HG02798 (cell line): ENCODE results near the gene ANKS3.

Experiments used
- ATAC-seq: cut with Tn5 transposase; IDR thresholded peaks from one replicate; pipeline ENCODE4 v1.9.1; 2021; ENCODE audit warnings: mild to moderate bottlenecking; ENCODE audit not compliant: unreplicated experiment, poor library complexity

ANKS3 gene

GRCh38 chr16:4687946-4688673 is 46.0 kb downstream of the ANKS3 start:
- ATAC-seq = no peak

- ATAC-seq = no peak
These were observed 46.7 kb downstream of the ANKS3 start for GRCh38 chr16:4687416-4687815.

DNA sequence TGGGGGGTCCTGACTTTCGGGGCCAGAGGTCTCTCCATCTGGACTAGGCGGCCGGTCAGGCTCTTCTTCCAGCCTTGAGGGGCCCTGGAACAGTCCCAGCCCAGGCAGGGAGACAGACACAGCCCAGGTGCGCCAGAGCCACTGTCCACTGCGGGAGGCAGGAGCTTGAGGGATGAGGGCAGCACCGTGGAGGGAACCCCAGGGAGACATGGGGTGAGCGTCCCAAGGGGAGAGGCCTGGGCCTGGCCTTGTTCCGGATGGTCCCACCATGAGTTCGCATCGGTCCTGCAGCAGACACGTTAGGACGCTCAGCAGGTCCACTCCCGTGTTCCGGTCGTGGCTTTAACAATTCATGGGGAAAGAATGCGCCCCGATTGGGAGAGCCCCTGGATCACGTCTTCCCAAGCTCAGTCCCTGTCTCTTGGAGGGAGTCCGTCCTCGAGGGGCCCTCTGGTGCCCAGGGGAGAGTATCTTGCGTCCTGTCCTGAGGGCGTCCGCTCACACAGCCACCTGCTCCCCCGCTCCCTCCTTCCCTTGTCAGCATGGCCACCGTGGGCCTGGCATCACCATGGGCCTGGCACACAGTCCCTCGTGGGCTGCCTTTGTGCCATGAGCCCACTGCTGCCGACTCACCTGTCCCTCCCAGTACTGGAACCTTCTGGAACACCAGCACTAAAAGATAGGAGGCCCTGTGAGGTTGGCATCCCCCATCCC is 47.4 kb downstream of the ANKS3 start:
- no peak for ATAC-seq

DNA sequence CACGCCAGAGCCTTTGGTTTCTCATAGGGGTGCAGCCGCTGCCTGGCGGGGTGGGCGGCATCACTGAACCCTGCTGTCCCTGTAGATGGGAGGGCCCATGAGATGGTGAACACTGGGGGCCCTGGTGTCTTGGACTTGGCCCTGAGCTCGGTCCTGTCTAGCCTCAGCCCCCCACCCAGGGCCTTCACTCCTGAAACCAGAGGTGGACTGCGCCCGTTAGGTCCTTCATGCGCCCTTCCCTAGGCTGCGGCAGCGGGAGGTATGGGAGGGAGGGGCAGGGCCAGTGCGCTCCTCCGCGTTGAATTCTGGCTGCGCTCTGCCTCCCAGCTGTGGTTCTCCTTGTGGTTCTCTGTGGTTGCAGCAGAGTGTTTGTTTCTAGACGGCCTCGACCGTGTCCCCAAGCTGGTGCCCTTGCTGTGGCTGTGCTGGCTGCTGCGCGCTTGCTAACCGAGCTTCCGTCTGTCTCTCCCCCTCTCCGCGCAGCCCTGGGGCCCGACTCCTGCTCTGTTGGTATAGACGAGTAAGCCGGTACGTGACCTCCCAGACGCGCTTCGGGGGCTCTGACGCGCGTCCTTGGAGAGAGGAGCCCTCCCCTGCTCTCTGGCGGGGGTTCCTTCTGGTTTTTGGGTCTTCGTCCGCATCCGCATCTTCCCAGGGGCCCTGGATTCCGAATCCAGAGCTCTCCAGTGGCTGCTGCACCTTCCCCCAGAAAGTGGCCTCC is 48.1 kb downstream of the ANKS3 start:
- no peak for ATAC-seq

DNA sequence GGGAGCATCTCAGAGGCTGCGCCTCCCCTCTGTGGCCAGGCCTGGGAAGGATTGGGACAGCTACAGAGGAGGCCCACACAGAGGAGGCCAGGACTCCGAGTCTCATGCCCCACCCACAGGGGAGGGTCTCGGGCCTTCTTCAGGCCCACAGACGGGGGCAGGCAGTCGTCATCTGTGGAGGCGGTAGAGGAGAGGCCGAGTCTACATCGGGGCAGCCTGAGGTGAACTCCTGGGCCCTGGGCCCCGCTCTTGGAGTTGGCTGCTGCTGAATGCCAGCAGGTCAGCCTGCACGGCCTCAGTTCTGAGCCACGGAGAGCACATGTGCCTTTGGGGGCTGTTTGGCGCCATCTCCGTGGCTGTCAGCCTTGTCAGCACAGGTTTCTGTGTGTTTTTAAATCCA is 48.8 kb downstream of the ANKS3 start:
- no peak for ATAC-seq

DNA sequence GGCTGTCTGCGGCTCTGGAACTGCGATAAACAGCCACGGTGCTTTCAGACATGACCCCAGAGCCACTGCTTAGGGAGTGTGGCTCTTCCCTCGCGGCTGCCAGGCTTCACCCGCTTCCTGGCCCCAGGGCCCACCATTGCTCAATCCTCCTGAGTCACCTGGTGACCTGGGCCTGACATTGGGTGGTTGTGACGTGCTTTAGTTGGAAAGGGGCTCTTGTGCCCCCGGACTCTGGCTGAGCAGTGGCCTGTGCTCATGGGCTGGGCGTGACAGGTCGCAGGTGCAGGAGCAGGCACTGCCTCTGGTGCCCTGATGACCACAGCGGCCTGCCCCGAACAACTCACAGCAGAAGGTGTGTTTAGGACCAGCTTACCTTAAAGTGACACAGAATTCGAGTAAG is 49.3 kb downstream of the ANKS3 start:
- no peak for ATAC-seq

DNA sequence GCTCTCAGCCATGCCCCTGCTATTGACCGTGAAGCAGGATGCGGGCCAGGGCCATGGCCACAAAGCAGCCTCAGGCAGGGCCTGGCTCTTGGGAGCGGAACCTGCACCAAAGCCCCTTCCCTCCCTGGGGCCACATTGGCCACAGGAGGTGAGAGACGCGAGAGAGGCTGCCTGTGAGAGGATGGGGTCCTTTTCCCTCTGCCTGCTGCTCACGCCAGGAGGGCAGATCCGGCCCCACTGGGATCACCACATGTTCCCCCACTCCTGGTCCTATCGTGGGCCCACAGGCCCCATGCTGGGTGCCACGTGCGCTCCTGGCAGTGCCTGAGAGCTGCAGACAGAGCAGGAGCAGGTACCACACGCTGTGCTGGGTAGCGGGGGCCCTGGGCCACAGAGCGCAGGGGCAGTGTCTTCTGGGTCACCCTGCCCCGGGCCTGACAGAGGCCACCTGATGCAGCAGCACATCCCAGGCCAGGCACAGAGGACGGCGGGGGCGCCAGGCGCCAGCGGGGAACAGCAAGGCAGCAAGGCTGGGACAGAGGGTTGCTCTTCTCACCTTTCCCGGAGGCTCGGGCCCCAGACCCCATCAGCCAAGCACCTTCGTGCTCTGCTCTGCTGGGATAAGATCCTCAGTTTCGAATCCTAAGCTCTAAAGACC is 49.9 kb downstream of the ANKS3 start:
- ATAC-seq = no peak

- no peak for ATAC-seq
These were observed 50.6 kb downstream of the ANKS3 start for GRCh38 chr16:4683255-4684057.

GRCh38 chr16:4682616-4683254 is 51.3 kb downstream of the ANKS3 start:
- no peak for ATAC-seq

DNA sequence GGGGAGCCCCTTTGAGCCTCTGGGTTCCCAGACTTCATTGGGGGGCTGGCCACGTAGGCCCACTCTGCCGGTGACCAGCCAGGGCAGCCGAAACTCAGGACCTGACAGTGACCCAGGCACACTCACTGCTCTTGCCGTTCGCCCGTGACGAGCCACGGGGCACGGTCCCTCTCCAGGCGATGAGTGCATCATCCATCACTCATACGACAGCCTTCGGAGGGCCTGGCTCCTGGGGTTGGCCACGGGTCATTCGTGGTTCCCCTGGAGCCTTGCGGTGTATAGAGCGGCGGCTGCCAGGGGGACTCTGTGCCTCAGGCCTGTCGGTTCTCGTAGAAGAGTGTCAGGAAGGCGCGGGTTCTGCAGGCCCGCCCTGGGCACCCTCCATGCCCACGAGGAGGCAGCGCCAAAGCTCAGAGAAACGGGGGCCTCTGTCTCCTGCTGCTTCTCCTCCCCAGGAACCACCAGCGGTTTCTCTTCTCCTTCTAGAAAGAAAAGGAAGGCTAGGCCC is 51.9 kb downstream of the ANKS3 start:
- ATAC-seq = no peak

- no peak for ATAC-seq
These were observed 52.5 kb downstream of the ANKS3 start for GRCh38 chr16:4681471-4682083.

- no peak for ATAC-seq
These were observed 53.2 kb downstream of the ANKS3 start for GRCh38 chr16:4680673-4681470.

GRCh38 chr16:4679850-4680636 is 54.0 kb downstream of the ANKS3 start:
- ATAC-seq = no peak

DNA sequence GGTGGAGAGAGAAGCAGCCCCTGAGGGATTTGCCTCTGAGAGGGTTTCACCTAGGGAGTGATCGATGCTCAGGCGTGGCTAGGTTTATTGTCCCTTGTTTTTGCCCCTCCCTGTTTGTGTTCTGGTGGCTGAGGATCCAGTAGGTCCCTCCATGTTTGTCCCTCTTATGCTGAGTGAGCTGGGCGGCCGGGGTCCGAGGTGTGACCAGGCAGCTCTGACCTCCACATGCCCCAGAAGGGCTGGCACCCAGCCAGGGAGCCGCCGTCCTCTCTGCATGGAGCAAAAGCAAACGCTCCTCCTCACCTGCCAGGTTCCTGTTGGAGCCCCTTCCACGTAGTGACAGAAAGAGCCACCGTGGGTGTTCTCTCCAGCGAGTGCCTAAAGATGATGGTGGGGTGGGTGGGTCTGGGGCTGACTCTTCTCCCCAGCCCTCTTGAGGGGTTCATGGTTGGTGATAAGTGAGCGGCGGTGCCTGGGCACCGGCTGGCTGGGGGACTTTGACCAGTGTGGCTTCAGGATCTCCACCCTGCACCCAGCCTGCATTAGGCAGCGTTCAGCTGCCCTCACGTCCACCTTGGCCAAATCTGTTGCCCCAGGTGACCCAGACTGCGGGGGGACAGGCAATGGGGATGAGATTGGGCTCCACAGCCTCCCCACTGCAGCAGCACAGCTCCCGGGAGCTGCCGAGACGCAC is 54.8 kb downstream of the ANKS3 start:
- no peak for ATAC-seq

DNA sequence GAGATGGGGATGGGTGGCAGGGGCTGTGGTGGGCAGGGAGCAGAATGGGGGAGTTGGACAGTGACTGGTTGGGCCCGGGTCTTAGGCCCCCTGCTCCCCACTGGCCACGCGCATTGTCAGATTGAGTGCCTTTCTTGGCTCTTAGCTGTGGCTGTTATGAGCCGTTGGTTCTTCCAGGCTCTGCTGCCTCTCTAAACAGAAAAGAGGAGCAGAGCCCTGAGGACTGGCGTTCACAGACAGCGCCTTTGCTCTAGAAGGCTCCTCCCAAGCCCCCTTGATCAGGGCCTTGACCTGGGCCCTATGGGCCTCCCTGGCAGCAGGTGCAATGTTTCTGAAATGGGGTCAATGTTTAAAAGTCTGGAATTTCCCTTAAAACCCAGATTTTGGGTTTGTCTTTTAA is 55.5 kb downstream of the ANKS3 start:
- ATAC-seq = no peak

DNA sequence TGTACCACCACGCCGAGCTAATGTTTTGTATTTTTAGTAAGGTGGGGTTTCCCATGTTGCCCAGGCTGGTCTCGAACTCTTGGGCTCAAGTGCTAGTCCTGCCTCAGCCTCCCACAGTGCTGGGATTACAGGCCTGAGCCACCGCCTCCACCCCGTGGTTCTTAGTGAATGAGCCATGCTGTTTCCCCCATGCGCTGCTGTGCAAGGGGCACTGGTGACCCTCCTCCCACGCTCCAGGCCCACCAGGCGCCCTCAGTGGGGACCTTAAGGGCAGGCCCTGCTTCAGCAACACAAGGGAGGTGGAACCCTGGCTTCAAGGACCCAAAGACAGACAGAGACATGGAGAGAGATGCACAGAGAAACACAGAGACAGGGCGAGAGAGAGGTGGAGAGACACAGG is 56.1 kb downstream of the ANKS3 start:
- no peak for ATAC-seq

GRCh38 chr16:4677390-4677789 is 56.7 kb downstream of the ANKS3 start:
- no peak for ATAC-seq
